ENCODE measurements around the gene MT1E.

The MT1E gene

GRCh38 chr16:56636616-56637413, 11.2 kb downstream of the MT1E start:
- no peak for TF ChIP-seq ZFX (IDR thresholded peaks at IDR 0.05)
- no peak for TF ChIP-seq CTCF (conservative IDR thresholded peaks at IDR 0.05)
- H3K27ac ChIP-seq, result no peak overlapping the region

GRCh38 chr16:56637814-56638750, 12.5 kb downstream of the MT1E start, which contains the start of gene MT1A:
MT1A (plus strand) TSS chr16:56638666; CDS start chr16:56638739, 73 bp downstream.
- TF ChIP-seq CTCF (conservative IDR thresholded peaks at IDR 0.05) (no peak), ZFX (IDR thresholded peaks at IDR 0.05) (no peak)
- H3K27ac ChIP-seq, result peak within 1 kb of the TSS; percentile 24; the same call in 1 of the 2 replicates

DNA sequence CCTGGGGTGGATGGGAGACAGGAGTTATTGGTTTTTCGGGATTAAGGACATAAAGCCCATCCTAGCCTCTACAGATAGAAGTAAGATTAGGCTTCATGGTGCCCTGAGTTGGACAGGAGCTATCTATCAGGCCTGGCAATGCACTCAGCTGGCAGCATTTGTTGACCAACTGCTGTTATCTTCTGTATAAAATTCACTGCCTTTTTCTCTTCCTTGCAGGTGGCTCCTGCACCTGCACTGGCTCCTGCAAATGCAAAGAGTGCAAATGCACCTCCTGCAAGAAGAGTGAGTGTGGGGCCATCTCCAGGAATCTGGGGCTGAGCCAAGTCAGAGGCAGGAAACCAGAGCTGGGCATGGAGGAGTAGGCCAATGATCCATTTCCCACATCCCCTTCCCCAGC, 13.5 kb downstream of the MT1E start:
- peak overlapping the region; percentile 24; the same call in 1 of the 2 replicates for H3K27ac ChIP-seq
- TF ChIP-seq ZFX (IDR thresholded peaks at IDR 0.05), result no peak

- TF ChIP-seq ZFX (IDR thresholded peaks at IDR 0.05) (no peak), CTCF (conservative IDR thresholded peaks at IDR 0.05) (no peak)
- H3K27ac ChIP-seq, result no peak overlapping the region; the same call in 1 of the 2 replicates
These were observed 14.5 kb downstream of the MT1E start for GRCh38 chr16:56640076-56640475.

GRCh38 chr16:56641166-56641565, 15.6 kb downstream of the MT1E start:
- TF ChIP-seq CTCF (conservative IDR thresholded peaks at IDR 0.05) (no peak), ZFX (IDR thresholded peaks at IDR 0.05) (no peak)
- H3K27ac ChIP-seq, result no peak overlapping the region

DNA sequence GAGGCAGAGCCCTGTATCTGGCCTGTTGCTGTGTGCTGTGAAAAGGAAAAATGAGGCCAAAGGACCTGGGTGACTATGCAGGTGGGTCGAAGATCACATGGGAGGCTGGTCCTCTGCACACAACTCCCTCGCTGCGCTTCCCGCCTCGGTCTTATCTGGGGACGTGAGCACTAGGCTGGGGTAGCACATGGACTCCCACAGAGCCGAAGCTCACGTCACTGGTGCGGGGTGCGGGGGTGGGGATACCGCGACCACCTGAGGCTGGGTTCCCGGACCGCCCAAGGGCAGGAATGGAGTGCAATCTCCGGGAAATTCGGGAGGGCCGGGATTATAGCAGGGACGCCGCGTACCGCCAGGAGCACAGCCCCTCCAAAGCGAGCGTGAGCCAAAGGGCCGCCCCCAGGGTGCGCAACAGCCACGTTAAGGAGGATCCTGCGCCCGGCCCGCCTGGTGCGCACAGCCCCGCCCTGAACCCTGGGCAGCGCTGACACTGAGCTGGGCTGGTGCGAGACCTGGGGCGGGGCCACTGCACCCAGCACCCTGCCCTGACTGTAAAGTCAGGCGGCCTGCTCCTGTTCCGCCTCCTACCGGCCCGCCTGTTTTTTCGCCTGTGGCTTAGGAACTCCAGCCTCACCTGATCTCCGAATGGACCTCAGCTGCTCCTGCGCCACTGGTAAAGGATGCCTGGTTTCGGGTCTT, 17.6 kb downstream of the MT1E start:
- peak overlapping the region; percentile 45; the same call in 1 of the 2 replicates for H3K27ac ChIP-seq
- TF ChIP-seq CTCF (conservative IDR thresholded peaks at IDR 0.05) (peak; percentile 73), ZFX (IDR thresholded peaks at IDR 0.05) (no peak)

GRCh38 chr16:56643833-56644232, 18.3 kb downstream of the MT1E start:
- H3K27ac ChIP-seq, result peak overlapping the region; percentile 45; the same call in 1 of the 2 replicates
- TF ChIP-seq ZFX (IDR thresholded peaks at IDR 0.05) (no peak), CTCF (conservative IDR thresholded peaks at IDR 0.05) (peak; percentile 46)

All from C4-2B (cell line).